GM12872 (cell line): ENCODE results near the gene NGEF.

ENCODE experiments used
- CTCF ChIP-seq: IDR thresholded peaks from 3 replicates; pipeline ENCODE4 v1.5.1; 2011; ENCODE audit warnings: low read depth, mild to moderate bottlenecking, low read length, moderate library complexity; ENCODE audit not compliant: insufficient read depth

The NGEF gene

GRCh38 chr2:232940724-232941123, 72.3 kb downstream of the NGEF start:
- no peak for TF ChIP-seq CTCF

GRCh38 chr2:232937278-232937906, 75.7 kb downstream of the NGEF start:
- no peak for TF ChIP-seq CTCF

- no peak for TF ChIP-seq CTCF
Observed at GRCh38 chr2:232931636-232932035, 81.4 kb downstream of the NGEF start.

GRCh38 chr2:232930059-232930400, 83.0 kb downstream of the NGEF start:
- TF ChIP-seq CTCF, result no peak

GRCh38 chr2:232929303-232930058, 83.6 kb downstream of the NGEF start:
- no peak for TF ChIP-seq CTCF

- no peak for TF ChIP-seq CTCF
Observed at GRCh38 chr2:232928551-232929302, 84.3 kb downstream of the NGEF start.

- TF ChIP-seq CTCF, result no peak
Observed at GRCh38 chr2:232927793-232928550, 85.1 kb downstream of the NGEF start.
